ENCODE measurements around the gene NOSTRIN. TPM values are rescaled to one million over a fixed set of nuclear protein-coding genes. Genes with fewer than 3 reads are reported as not detected.
"Not testable (repeated sequence)": the region's sequence is repeated elsewhere in the genome, so short reads cannot be mapped to it uniquely, and the experiment has no call there.

NOSTRIN gene
- total and polyA plus RNA-seq, 5 donors from 2014 or later, result not detected

DNA sequence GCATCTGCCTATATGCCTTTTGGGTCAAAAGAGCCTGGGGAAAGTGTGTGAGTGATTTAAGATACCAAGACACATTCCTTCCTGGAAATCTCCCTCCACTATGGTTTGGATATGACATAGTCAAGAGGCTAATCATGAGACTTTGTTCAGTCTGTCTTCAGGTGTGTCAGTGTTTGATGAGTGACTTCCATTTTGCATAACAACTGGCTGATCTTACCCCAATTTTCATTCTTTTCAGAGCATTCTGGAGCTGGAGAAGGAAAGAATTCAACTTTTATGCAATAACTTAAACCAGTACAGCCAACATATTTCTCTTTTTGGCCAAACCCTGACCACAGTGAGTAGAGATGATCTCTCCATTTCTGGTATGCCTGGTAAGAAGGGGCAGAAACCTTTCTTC, 48.4 kb downstream of the NOSTRIN start:
- H3K4me3 Mint-ChIP-seq, result no peak overlapping the region

DNA sequence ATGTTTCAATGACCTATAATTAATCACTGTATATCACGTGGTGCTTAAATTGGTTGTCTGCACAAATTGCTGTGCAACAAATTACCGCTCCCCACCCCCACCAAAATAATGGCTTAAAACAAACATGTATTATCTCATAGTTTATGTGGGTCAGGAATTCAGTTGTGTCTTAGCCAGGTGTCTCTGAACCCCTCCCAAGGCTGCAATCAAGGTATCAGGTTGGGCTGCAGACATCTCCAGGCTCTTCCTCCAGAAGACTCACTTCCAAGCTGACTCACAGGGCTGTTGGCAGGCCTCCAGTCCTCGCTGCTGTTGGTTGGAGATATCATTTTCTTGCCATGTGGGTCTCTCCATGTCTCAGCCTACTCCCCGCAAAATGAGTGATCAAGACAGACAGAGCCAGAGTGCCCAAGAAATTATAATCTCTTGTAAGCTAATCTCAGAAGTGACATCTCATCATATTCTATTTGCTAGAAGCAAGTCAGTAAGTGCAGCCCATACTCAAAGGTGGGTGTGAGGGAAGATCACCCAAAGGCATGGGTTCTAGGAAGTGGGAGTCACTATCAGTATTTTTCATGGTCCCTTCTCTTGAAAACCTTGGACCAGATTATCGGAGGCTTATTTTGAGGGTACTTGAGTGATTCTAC, 49.4 kb downstream of the NOSTRIN start:
- DNase-seq (no peak), ATAC-seq (ENCODE audit: low read depth in 2 of 2) (no peak)
- Histone ChIP-seq H3K36me3 (ENCODE audit: control insufficient read depth, insufficient read depth, low read length) (no peaks in the 10 kb centered on the region), H3K27ac (ENCODE audit: insufficient read depth, low read length, poor library complexity, severe bottlenecking) (no peak overlapping the region), H3K9me3 (ENCODE audit: control insufficient read depth in 2 of 2, low read length in 2 of 2) (no peaks in the 10 kb centered on the region), H3K27me3 (ENCODE audit: control insufficient read depth, insufficient read depth, low read length) (no peaks in the 10 kb centered on the region), H3K4me3 (ENCODE audit: low read depth, low read length) (no peak overlapping the region), H3K4me1 (ENCODE audit: control insufficient read depth, insufficient read depth, low read length, poor library complexity, severe bottlenecking) (no peaks in the 10 kb centered on the region)
- Mint-ChIP-seq H3K4me3 (no peak overlapping the region), H3K4me1 (peaks cover 0 to 2% (median 0%) of the 10 kb centered on the region in 4 donors), H3K36me3 (no peaks in the 10 kb centered on the region), H3K9me3 (peaks cover 0 to 1% (median 0%) of the 10 kb centered on the region in 7 donors), H3K27ac (no peak overlapping the region), H3K27me3 (no peaks in the 10 kb centered on the region)

More for the DNA sequence above, 48.4 kb downstream of the NOSTRIN start:
- Histone ChIP-seq H3K4me3 (ENCODE audit: low read depth, low read length) (no peak overlapping the region), H3K4me1 (ENCODE audit: control insufficient read depth, insufficient read depth, low read length, poor library complexity, severe bottlenecking) (no peaks in the 10 kb centered on the region), H3K36me3 (ENCODE audit: control insufficient read depth, insufficient read depth, low read length) (no peaks in the 10 kb centered on the region), H3K27me3 (ENCODE audit: control insufficient read depth, insufficient read depth, low read length) (no peaks in the 10 kb centered on the region), H3K9me3 (ENCODE audit: control insufficient read depth in 2 of 2, low read length in 2 of 2) (no peaks in the 10 kb centered on the region), H3K27ac (ENCODE audit: insufficient read depth, low read length, poor library complexity, severe bottlenecking) (no peak overlapping the region)
- Mint-ChIP-seq H3K27ac (no peak overlapping the region), H3K4me1 (peaks cover 0 to 2% (median 0%) of the 10 kb centered on the region in 4 donors), H3K27me3 (peaks cover 1% of the 10 kb centered on the region), H3K9me3 (peaks cover 0 to 1% (median 0%) of the 10 kb centered on the region in 7 donors), H3K36me3 (no peaks in the 10 kb centered on the region)
- no peak for ATAC-seq (ENCODE audit: low read depth in 2 of 2)
- no peak for DNase-seq

DNA sequence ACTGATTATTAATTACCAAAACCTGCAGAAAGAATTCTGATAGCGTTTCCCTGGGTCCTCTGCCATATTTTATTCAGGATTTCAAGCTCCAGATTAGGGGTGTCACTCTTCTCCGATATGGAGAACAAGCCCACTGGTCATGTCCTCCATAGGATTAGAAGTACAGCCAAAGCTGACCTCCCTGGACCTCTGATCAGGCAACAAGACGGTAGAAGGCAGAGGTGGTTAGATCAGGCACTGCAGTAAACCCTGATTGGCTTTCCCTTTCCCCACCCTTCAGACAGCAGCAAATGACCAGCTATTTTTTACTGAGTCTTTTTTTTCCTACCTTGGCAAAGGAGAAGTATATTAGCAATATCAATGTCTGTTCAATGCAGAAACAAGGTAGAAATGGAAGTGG, 50.0 kb downstream of the NOSTRIN start:
- no peaks in the 10 kb centered on the region for H3K4me1 ChIP-seq (ENCODE audit: control insufficient read depth, insufficient read depth, low read length, poor library complexity, severe bottlenecking)
- ATAC-seq (ENCODE audit: low read depth in 2 of 2) (no peak), DNase-seq (no peak)
- Mint-ChIP-seq H3K9me3 (no peaks in the 10 kb centered on the region), H3K4me1 (peaks cover 0 to 2% (median 0%) of the 10 kb centered on the region in 4 donors), H3K27me3 (no peaks in the 10 kb centered on the region), H3K36me3 (no peaks in the 10 kb centered on the region), H3K27ac (no peak overlapping the region), H3K4me3 (no peak overlapping the region)
- no peaks in the 10 kb centered on the region for H3K27me3 ChIP-seq (ENCODE audit: control insufficient read depth, insufficient read depth, low read length)
- no peaks in the 10 kb centered on the region for H3K9me3 ChIP-seq (ENCODE audit: control insufficient read depth in 2 of 2, low read length in 2 of 2)
- no peak overlapping the region for H3K27ac ChIP-seq (ENCODE audit: insufficient read depth, low read length, poor library complexity, severe bottlenecking)
- H3K36me3 ChIP-seq (ENCODE audit: control insufficient read depth, insufficient read depth, low read length), result no peaks in the 10 kb centered on the region
- no peak overlapping the region for H3K4me3 ChIP-seq (ENCODE audit: low read depth, low read length)

DNA sequence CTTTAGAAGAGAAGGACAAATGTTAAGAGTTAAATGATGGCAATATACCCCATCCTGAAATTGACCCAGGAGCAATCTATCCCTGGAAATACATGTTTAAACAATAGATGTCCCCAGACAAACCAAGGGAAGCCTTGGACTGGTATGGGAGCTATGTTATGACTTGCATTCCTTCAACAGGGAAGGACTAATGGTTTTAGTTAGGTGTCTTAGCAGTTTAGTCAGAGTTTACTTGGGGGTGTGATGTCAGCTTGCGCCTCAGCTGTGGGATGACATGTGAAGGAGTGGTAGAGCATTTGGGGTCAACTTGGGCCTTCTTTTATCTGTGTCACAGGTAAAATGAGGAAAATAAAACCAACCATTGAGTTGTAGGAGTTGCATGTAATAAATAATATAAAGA, 51.0 kb downstream of the NOSTRIN start:
- Mint-ChIP-seq H3K4me1 (peaks cover 0 to 2% (median 0%) of the 10 kb centered on the region in 4 donors), H3K27me3 (no peaks in the 10 kb centered on the region), H3K4me3 (no peak overlapping the region), H3K36me3 (no peaks in the 10 kb centered on the region), H3K27ac (no peak overlapping the region), H3K9me3 (no peaks in the 10 kb centered on the region)
- H3K27ac ChIP-seq (ENCODE audit: insufficient read depth, low read length, poor library complexity, severe bottlenecking), result no peak overlapping the region
- no peak overlapping the region for H3K4me3 ChIP-seq (ENCODE audit: low read depth, low read length)
- H3K9me3 ChIP-seq (ENCODE audit: control insufficient read depth in 2 of 2, low read length in 2 of 2), result no peaks in the 10 kb centered on the region
- H3K27me3 ChIP-seq (ENCODE audit: control insufficient read depth, insufficient read depth, low read length), result no peaks in the 10 kb centered on the region
- ATAC-seq (ENCODE audit: low read depth in 2 of 2) (no peak), DNase-seq (no peak)
- no peaks in the 10 kb centered on the region for H3K4me1 ChIP-seq (ENCODE audit: control insufficient read depth, insufficient read depth, low read length, poor library complexity, severe bottlenecking)
- no peaks in the 10 kb centered on the region for H3K36me3 ChIP-seq (ENCODE audit: control insufficient read depth, insufficient read depth, low read length)

DNA sequence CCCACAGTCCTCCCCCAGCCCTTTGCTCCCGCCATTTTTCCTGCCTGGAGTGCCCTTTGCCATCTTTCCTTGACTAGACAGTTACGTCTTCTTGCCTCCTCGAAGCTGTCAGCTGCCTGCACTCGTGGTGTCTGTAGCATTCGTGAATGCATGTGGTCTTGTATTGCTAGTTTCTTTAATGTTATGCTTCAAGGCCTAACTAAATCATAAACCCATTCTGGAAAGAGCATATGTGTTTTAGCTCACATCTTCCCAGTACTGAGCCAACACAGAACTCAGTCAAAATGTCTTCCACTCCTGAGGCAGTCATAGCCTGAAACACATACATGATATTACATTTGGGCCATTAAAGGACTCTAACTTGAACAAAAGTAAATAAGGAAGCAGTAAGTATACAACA, 52.2 kb downstream of the NOSTRIN start:
- Mint-ChIP-seq H3K9me3 (no peaks in the 10 kb centered on the region), H3K4me1 (no peaks in the 10 kb centered on the region), H3K27ac (no peak overlapping the region), H3K27me3 (no peaks in the 10 kb centered on the region), H3K4me3 (no peak overlapping the region), H3K36me3 (no peaks in the 10 kb centered on the region)
- no peaks in the 10 kb centered on the region for H3K9me3 ChIP-seq (ENCODE audit: control insufficient read depth in 2 of 2, low read length in 2 of 2)
- H3K4me1 ChIP-seq (ENCODE audit: control insufficient read depth, insufficient read depth, low read length, poor library complexity, severe bottlenecking), result no peaks in the 10 kb centered on the region
- no peaks in the 10 kb centered on the region for H3K36me3 ChIP-seq (ENCODE audit: control insufficient read depth, insufficient read depth, low read length)
- H3K27ac ChIP-seq (ENCODE audit: insufficient read depth, low read length, poor library complexity, severe bottlenecking), result no peak overlapping the region
- H3K4me3 ChIP-seq (ENCODE audit: low read depth, low read length), result no peak overlapping the region
- no peaks in the 10 kb centered on the region for H3K27me3 ChIP-seq (ENCODE audit: control insufficient read depth, insufficient read depth, low read length)
- DNase-seq (no peak), ATAC-seq (ENCODE audit: low read depth in 2 of 2) (no peak)

DNA sequence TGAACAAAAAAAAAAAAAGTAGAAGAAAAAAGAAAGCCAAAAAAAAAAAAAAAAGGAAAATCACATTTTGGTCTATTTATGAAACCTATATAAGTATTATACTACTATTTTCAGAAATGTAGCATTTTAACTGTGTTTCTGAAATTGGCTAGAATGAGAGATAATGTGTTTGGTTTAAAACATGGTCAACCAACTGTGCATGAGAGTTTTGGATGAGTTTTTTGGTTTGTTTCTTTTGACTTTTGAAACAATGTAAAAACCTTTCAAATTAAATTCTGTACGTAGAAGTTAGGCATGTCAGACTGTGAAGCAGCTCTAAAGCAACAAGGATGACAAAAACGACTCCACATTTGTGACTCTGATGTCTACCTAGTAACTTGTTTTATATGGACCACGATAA, 53.2 kb downstream of the NOSTRIN start:
- DNase-seq (no peak), ATAC-seq (ENCODE audit: low read depth in 2 of 2) (no peak)
- Histone ChIP-seq H3K4me1 (ENCODE audit: control insufficient read depth, insufficient read depth, low read length, poor library complexity, severe bottlenecking) (no peaks in the 10 kb centered on the region), H3K36me3 (ENCODE audit: control insufficient read depth, insufficient read depth, low read length) (no peaks in the 10 kb centered on the region), H3K9me3 (ENCODE audit: control insufficient read depth in 2 of 2, low read length in 2 of 2) (no peaks in the 10 kb centered on the region), H3K27ac (ENCODE audit: insufficient read depth, low read length, poor library complexity, severe bottlenecking) (no peak overlapping the region), H3K27me3 (ENCODE audit: control insufficient read depth, insufficient read depth, low read length) (no peaks in the 10 kb centered on the region), H3K4me3 (ENCODE audit: low read depth, low read length) (no peak overlapping the region)
- H3K27ac Mint-ChIP-seq, result no peak overlapping the region
- H3K36me3 Mint-ChIP-seq, result no peaks in the 10 kb centered on the region
- H3K9me3 Mint-ChIP-seq, result no peaks in the 10 kb centered on the region
- H3K4me1 Mint-ChIP-seq, result no peaks in the 10 kb centered on the region
- no peaks in the 10 kb centered on the region for H3K27me3 Mint-ChIP-seq
- H3K4me3 Mint-ChIP-seq, result no peak overlapping the region

DNA sequence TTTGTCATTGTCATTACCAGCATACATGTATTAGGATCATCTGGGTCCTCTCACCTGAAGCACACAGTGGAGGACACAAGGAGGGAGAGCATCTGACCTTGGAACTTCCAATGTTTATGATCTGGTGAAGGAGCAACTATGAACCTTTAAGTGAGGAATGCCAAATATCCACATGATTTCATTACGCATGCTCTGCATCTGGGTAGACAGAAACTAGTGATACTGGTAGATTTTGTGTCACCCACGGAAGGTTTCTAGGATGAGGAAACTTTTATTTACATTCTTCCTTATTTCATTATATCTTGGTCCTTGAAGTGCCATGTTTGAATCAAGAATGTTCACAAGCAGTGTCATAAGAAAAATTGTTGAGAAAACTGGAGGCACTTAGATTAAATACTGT, 55.7 kb downstream of the NOSTRIN start:
- DNase-seq (no peak), ATAC-seq (ENCODE audit: low read depth in 2 of 2) (no peak)
- Histone ChIP-seq H3K4me1 (ENCODE audit: control insufficient read depth, insufficient read depth, low read length, poor library complexity, severe bottlenecking) (no peaks in the 10 kb centered on the region), H3K27ac (ENCODE audit: insufficient read depth, low read length, poor library complexity, severe bottlenecking) (no peak overlapping the region), H3K27me3 (ENCODE audit: control insufficient read depth, insufficient read depth, low read length) (no peaks in the 10 kb centered on the region), H3K36me3 (ENCODE audit: control insufficient read depth, insufficient read depth, low read length) (no peaks in the 10 kb centered on the region), H3K9me3 (ENCODE audit: control insufficient read depth in 2 of 2, low read length in 2 of 2) (no peaks in the 10 kb centered on the region), H3K4me3 (ENCODE audit: low read depth, low read length) (no peak overlapping the region)
- H3K9me3 Mint-ChIP-seq, result peaks cover 0 to 1% (median 0%) of the 10 kb centered on the region in 7 donors
- no peaks in the 10 kb centered on the region for H3K27me3 Mint-ChIP-seq
- H3K27ac Mint-ChIP-seq, result no peak overlapping the region
- peaks cover 0 to 4% (median 0%) of the 10 kb centered on the region in 4 donors for H3K4me1 Mint-ChIP-seq
- H3K36me3 Mint-ChIP-seq, result no peaks in the 10 kb centered on the region
- no peak overlapping the region for H3K4me3 Mint-ChIP-seq

DNA sequence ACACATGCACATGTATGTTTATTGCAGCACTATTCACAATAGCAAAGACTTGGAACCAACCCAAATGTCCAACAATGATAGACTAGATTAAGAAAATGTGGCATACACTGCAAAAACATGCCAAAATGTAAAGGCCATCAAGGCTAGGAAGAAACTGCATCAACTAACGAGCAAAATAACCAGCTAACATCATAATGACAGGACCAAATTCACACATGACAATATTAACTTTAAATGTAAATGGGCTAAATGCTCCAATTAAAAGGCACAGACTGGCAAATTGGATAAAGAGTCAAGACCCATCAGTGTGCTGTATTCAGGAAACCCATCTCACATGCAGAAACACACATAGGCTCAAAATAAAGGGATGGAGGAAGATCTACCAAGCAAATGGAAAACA, 64.7 kb downstream of the NOSTRIN start:
- H3K36me3 ChIP-seq (ENCODE audit: control insufficient read depth, insufficient read depth, low read length); ATAC-seq (ENCODE audit: low read depth in 2 of 2); H3K4me1 ChIP-seq (ENCODE audit: control insufficient read depth, insufficient read depth, low read length, poor library complexity, severe bottlenecking); H3K9me3 ChIP-seq (ENCODE audit: control insufficient read depth in 2 of 2, low read length in 2 of 2); H3K36me3 Mint-ChIP-seq; H3K4me3 Mint-ChIP-seq; H3K27ac ChIP-seq (ENCODE audit: insufficient read depth, low read length, poor library complexity, severe bottlenecking); H3K9me3 Mint-ChIP-seq; H3K4me3 ChIP-seq (ENCODE audit: low read depth, low read length); H3K27me3 ChIP-seq (ENCODE audit: control insufficient read depth, insufficient read depth, low read length); H3K27me3 Mint-ChIP-seq; H3K27ac Mint-ChIP-seq; DNase-seq: not testable (repeated sequence)
- peaks cover 0 to 11% (median 0%) of the 10 kb centered on the region in 4 donors for H3K4me1 Mint-ChIP-seq
